HepG2 (cell line): ENCODE data around the gene HECTD3. TPM values are rescaled to one million over a fixed set of nuclear protein-coding genes. Genes with fewer than 3 reads are reported as not detected.
A peak's percentile ranks its signal among the peaks of the same experiment; 100 is the strongest.

Source experiments
- GABPA ChIP-seq, 2 experiments: IDR thresholded peaks; 2 replicates each; pipeline ENCODE4 v1.6.1; 2011 to 2016; ENCODE audit warnings: low read depth in 2 of 2, low read length in 1 of 2, missing biosample characterization in 1 of 2, missing genetic modification characterization in 1 of 2
- MXI1 ChIP-seq: IDR thresholded peaks from 3 replicates; pipeline ENCODE4 v1.6.1; 2012; ENCODE audit warnings: low read depth, low read length, inconsistent platforms, borderline replicate concordance
- THAP9 ChIP-seq: sonication (generic); formaldehyde crosslinking; IDR thresholded peaks from 2 replicates; pipeline ENCODE4; 2020; ENCODE audit warnings: missing genetic modification reagents, mild to moderate bottlenecking, borderline replicate concordance
- YY1 ChIP-seq: IDR thresholded peaks from 2 replicates; pipeline ENCODE4 v1.6.1; 2011; ENCODE audit warnings: low read length, low read depth, moderate library complexity, mild to moderate bottlenecking; ENCODE audit not compliant: insufficient read depth, insufficient replicate concordance
- ZBTB33 ChIP-seq: sonication (generic); formaldehyde crosslinking; IDR thresholded peaks from 2 replicates; pipeline ENCODE4 v1.4.0; 2020; ENCODE audit warnings: missing genetic modification reagents
- ZFP82 ChIP-seq: sonication (generic); formaldehyde crosslinking; IDR thresholded peaks from 2 replicates; pipeline ENCODE4 v1.5.1; 2020; ENCODE audit warnings: mild to moderate bottlenecking, missing genetic modification reagents, borderline replicate concordance
- ZNF101 ChIP-seq: sonication (generic); formaldehyde crosslinking; IDR thresholded peaks from 2 replicates; pipeline ENCODE4 v1.4.0; 2020; ENCODE audit warnings: mild to moderate bottlenecking, low read depth, missing genetic modification reagents, borderline replicate concordance
- ZNF513 ChIP-seq: sonication (generic); formaldehyde crosslinking; conservative IDR thresholded peaks from 2 replicates; pipeline ENCODE4 v1.5.0; 2020; ENCODE audit warnings: missing genetic modification reagents
- ZNF687 ChIP-seq: sonication (generic); formaldehyde crosslinking; IDR thresholded peaks from 2 replicates; pipeline ENCODE4 v1.5.1; 2020; ENCODE audit warnings: mild to moderate bottlenecking, missing genetic modification reagents, moderate library complexity
- ZNF782 ChIP-seq: sonication (generic); formaldehyde crosslinking; IDR thresholded peaks from 2 replicates; pipeline ENCODE4 v1.4.0; 2020; ENCODE audit warnings: missing genetic modification reagents, mild to moderate bottlenecking, borderline replicate concordance
- polyA plus RNA-seq, 8 experiments: library from polyadenylated mRNA; depleted of rRNA in 3 of 8; stranded (reverse) in 7 of 8; unstranded in 1 of 8; fragments of >200 nt; fragmentation: Illumina TruSeq in 4 of 8; extraction: Trizol in 4 of 8; gene quantifications; 2 replicates each; pipeline versions ENCODE4 v1.2.1 to v1.2.3, GENCODE V29; 2011 to 2016; ENCODE audit warnings: low read depth in 4 of 8, missing spikeins in 1 of 8, mixed read lengths in 1 of 8; ENCODE audit not compliant: insufficient read depth in 1 of 8
- total RNA-seq, 5 experiments: library from RNA; depleted of rRNA; stranded (reverse); fragments of >200 nt; fragmentation: Illumina TruSeq; extraction: Trizol; gene quantifications; 2 replicates each; pipeline ENCODE4 v1.2.3, GENCODE V29; 2016; ENCODE audit warnings: low read depth in 1 of 5
- TF ChIP-seq, protein P1 (sequence below): sonication (generic); formaldehyde crosslinking; IDR thresholded peaks from 2 replicates; pipeline ENCODE4 v1.8.0; 2022; ENCODE audit warnings: missing genetic modification reagents, mild to moderate bottlenecking, borderline replicate concordance
- TF ChIP-seq, protein P2 (sequence below): sonication (generic); formaldehyde crosslinking; IDR thresholded peaks from 2 replicates; pipeline ENCODE4 v1.5.1; 2020; ENCODE audit warnings: missing genetic modification reagents, mild to moderate bottlenecking, borderline replicate concordance
- TF ChIP-seq, protein P3 (sequence below): sonication (generic); formaldehyde crosslinking; IDR thresholded peaks from 2 replicates; pipeline ENCODE4 v1.4.0; 2020; ENCODE audit warnings: mild to moderate bottlenecking, missing genetic modification reagents

Gene HECTD3
- total and polyA plus RNA-seq, 2 of the 13 experiments (the other 11 are each of a cell fraction or from before 2014, with no cell fraction given): 18.6 to 24.5 TPM

DNA sequence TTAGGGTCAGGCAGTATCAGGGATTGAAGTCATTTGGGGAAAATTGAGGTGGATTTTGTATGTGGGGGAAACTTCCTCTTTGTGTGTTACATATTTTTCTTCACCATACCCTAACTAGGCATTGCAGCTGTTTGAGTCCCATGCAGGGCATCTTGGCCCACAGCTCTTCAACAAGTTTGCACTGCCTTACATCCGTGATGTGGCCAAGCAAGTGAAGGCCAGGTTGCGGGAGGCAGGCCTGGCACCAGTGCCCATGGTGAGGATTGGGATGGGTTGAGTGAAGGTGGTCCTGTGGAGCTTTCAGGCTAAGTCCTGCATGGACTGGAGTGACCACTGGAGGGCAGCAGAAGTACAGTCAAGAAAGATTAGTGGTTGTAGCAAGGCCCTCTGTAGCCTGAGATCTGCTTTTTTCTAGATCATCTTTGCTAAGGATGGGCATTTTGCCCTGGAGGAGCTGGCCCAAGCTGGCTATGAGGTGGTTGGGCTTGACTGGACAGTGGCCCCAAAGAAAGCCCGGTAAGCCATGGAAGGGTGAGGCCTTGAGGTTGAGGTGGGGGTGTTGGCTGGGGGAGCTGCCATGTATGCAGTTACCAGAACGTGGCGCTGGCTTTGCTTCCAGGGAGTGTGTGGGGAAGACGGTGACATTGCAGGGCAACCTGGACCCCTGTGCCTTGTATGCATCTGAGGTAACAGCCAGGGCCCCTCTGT is 3.4 kb upstream of the HECTD3 start (continued):
- no peak for TF ChIP-seq ZFP82 (CRISPR knock-in tag)
- TF ChIP-seq, protein P1, sequence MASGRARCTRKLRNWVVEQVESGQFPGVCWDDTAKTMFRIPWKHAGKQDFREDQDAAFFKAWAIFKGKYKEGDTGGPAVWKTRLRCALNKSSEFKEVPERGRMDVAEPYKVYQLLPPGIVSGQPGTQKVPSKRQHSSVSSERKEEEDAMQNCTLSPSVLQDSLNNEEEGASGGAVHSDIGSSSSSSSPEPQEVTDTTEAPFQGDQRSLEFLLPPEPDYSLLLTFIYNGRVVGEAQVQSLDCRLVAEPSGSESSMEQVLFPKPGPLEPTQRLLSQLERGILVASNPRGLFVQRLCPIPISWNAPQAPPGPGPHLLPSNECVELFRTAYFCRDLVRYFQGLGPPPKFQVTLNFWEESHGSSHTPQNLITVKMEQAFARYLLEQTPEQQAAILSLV (CRISPR knock-in tag): no peak
- TF ChIP-seq MXI1: no peak; the same call in 2 of the 3 replicates
- peak; percentile 51 for TF ChIP-seq ZNF687 (CRISPR knock-in tag)
- TF ChIP-seq ZBTB33 (CRISPR knock-in tag): 0 out of 2 replicates have a peak, but pooled peaks have one; percentile 8
- no peak for TF ChIP-seq GABPA (IDR thresholded peaks at IDR 0.05; ENCODE audit: low read depth, low read length)
- 0 out of 2 replicates have a peak, but pooled peaks have one; percentile 13 for TF ChIP-seq GABPA (CRISPR knock-in tag; IDR thresholded peaks at IDR 0.05; ENCODE audit: low read depth)
- TF ChIP-seq ZNF101 (CRISPR knock-in tag): no peak
- TF ChIP-seq ZNF782 (CRISPR knock-in tag): no peak
- TF ChIP-seq, protein P2, sequence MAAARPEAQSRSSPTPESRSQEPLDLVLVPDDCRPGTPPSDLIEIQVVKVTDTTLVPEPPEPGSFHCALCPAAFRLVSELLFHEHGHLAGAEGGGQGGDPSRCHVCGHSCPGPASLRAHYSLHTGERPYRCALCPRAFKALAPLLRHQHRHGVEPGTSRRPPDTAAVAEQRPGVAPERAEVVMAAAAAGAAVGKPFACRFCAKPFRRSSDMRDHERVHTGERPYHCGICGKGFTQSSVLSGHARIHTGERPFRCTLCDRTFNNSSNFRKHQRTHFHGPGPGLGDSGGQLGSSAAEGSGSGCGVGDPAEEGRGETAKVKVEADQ: no peak
- TF ChIP-seq ZNF513 (CRISPR knock-in tag): no peak
- TF ChIP-seq YY1: no peak
- TF ChIP-seq, protein P3, sequence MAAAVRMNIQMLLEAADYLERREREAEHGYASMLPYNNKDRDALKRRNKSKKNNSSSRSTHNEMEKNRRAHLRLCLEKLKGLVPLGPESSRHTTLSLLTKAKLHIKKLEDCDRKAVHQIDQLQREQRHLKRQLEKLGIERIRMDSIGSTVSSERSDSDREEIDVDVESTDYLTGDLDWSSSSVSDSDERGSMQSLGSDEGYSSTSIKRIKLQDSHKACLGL: no peak
- TF ChIP-seq THAP9 (CRISPR knock-in tag): peak; percentile 24; the same call in 1 of the 2 replicates
